ENCODE data around the gene CBY1. TPM values are rescaled to one million over a fixed set of nuclear protein-coding genes. Genes with fewer than 3 reads are reported as not detected.

Gene CBY1
- total and polyA plus RNA-seq, 9 of the 15 experiments (the other 6 are each of a cell fraction or from before 2014, with no cell fraction given), result 5.7 to 19.7 (median 10.8) TPM

- TF ChIP-seq ZNF282 (CRISPR knock-in tag; IDR thresholded peaks at IDR 0.05) (no peak), THRB (CRISPR knock-in tag; conservative IDR thresholded peaks at IDR 0.05) (no peak), ZNF583 (CRISPR knock-in tag; IDR thresholded peaks at IDR 0.05) (no peak), BRCA1 (IDR thresholded peaks at IDR 0.05) (no peak), BRCA1 (CRISPR knock-in tag; IDR thresholded peaks at IDR 0.05) (no peak), POLR2B (IDR thresholded peaks at IDR 0.05; ENCODE audit: low read depth, partially characterized antibody) (peak; percentile 66), NKRF (IDR thresholded peaks at IDR 0.05; ENCODE audit: borderline replicate concordance) (peak; percentile 57; the same call in 1 of the 2 replicates), TAL1 (IDR thresholded peaks at IDR 0.05) (peak; percentile 8; the same call in 1 of the 2 replicates), ARID4B (CRISPR knock-in tag; IDR thresholded peaks at IDR 0.05) (peak; percentile 63), ZNF239 (CRISPR knock-in tag; IDR thresholded peaks at IDR 0.05) (no peak), YY1 (IDR thresholded peaks at IDR 0.05; ENCODE audit: borderline replicate concordance in 1 of 3, control insufficient read depth in 1 of 3, extremely low read depth in 1 of 3, insufficient read depth in 3 of 3, insufficient read length in 1 of 3, insufficient replicate concordance in 2 of 3, low read depth in 1 of 3, low read length in 2 of 3) (peak in 2 of 3 experiments; percentile 42 to 56), SIX5 (IDR thresholded peaks at IDR 0.05; ENCODE audit: borderline replicate concordance in 1 of 2, insufficient read depth in 1 of 2, low read depth in 1 of 2, low read length in 2 of 2) (peak in 1 of 2 experiments; percentile 28; a peak in 1 of 4 replicates), SAFB (IDR thresholded peaks at IDR 0.05; ENCODE audit: borderline replicate concordance, low read depth, low read length) (no peak), ZHX1 (conservative IDR thresholded peaks at IDR 0.05; ENCODE audit: low read length) (no peak), MXI1 (IDR thresholded peaks at IDR 0.05; ENCODE audit: low read depth, low read length) (peak; percentile 79), ZNF347 (CRISPR knock-in tag; IDR thresholded peaks at IDR 0.05; ENCODE audit: low read depth) (no peak)
Measured at GRCh38 chr22:38656256-38657044, at the start of gene CBY1, which contains the start of gene FAM227A (continued).
